Caco-2 (cell line): ENCODE measurements around the gene TEX13C. TPM values are rescaled to one million over a fixed set of nuclear protein-coding genes. Genes with fewer than 3 reads are reported as not detected.

ENCODE experiments used
- Bru-seq: library from RNA; stranded (reverse); fragments of 400-500 nt; gene quantifications from one replicate; lab custom pipeline; 2021; lab: Mats Ljungman, UMichigan
- BruChase-seq, 2 experiments: library from RNA; stranded (reverse); fragments of 400-500 nt; gene quantifications; one replicate each; lab custom pipeline; 2021; lab: Mats Ljungman, UMichigan
- BruUV-seq: library from RNA; stranded (reverse); fragments of 400-500 nt; replicated peaks from 2 replicates; lab custom pipeline; 2021; lab: Mats Ljungman, UMichigan
- CTCF ChIA-PET: fragments of 300-600 bp; sonication (Branson Sonifier 250); formaldehyde crosslinking; loops from one replicate; lab custom pipeline; 2022; ENCODE audit warnings: antibody characterized with exemption; lab: Charles Lee
- POLR2A ChIA-PET: fragments of 300-600 bp; sonication (Branson Sonifier 250); formaldehyde crosslinking; loops from one replicate; lab custom pipeline; 2022; ENCODE audit warnings: antibody characterized with exemption; lab: Charles Lee
- DNase-seq, 2 experiments: peaks; one replicate each; pipeline versions ENCODE4 v3.0.0 to v3.0.0-alpha.2; 2020 to 2022
- H3K27me3 ChIP-seq: replicated peaks from 2 replicates; pipeline ENCODE4 v1.6.0; 2011; ENCODE audit warnings: low read length; ENCODE audit not compliant: control insufficient read depth, insufficient read depth
- H3K36me3 ChIP-seq: 2 replicates; pipeline ENCODE4 v1.5.1; 2011; ENCODE audit warnings: low read length; ENCODE audit not compliant: control insufficient read depth, insufficient read depth
- H3K4me1 ChIP-seq: fragments of 250-450 bp; sonication (Bioruptor Pico); 2 replicates; pipeline ENCODE4 v1.5.1; 2020; ENCODE audit warnings: mild to moderate bottlenecking
- H3K4me3 ChIP-seq: 2 replicates; pipeline ENCODE4 v1.5.1; 2011; ENCODE audit warnings: low read depth, mild to moderate bottlenecking, control low read depth, low read length
- H3K9me3 ChIP-seq: fragments of 250-450 bp; sonication (Bioruptor Pico); 2 replicates; pipeline ENCODE4 v1.5.1; 2020; ENCODE audit warnings: mild to moderate bottlenecking, moderate library complexity
- H3K27ac Mint-ChIP-seq: one replicate; pipeline ENCODE4 v1.8.0; 2022; ENCODE audit warnings: mixed read lengths; ENCODE audit not compliant: unreplicated experiment
- H3K27me3 Mint-ChIP-seq: one replicate; pipeline ENCODE4 v1.8.0; 2022; ENCODE audit warnings: mixed read lengths; ENCODE audit not compliant: insufficient read depth, unreplicated experiment
- H3K36me3 Mint-ChIP-seq: one replicate; pipeline ENCODE4 v1.8.0; 2022; ENCODE audit warnings: mild to moderate bottlenecking, mixed read lengths; ENCODE audit not compliant: insufficient read depth, unreplicated experiment
- H3K4me1 Mint-ChIP-seq: one replicate; pipeline ENCODE4 v1.8.0; 2022; ENCODE audit warnings: low read depth, mixed read lengths; ENCODE audit not compliant: unreplicated experiment
- H3K4me3 Mint-ChIP-seq: one replicate; pipeline ENCODE4 v1.8.0; 2022; ENCODE audit warnings: mild to moderate bottlenecking, moderate library complexity, mixed read lengths; ENCODE audit not compliant: unreplicated experiment
- H3K9me3 Mint-ChIP-seq: one replicate; pipeline ENCODE4 v1.8.0; 2022; ENCODE audit warnings: mixed read lengths; ENCODE audit not compliant: unreplicated experiment
- intact Hi-C: fragments of 100-400 bp; cut with micrococcal nuclease; formaldehyde crosslinking; loops from one replicate; pipeline ENCODE4 v1.10.0; 2022; ENCODE audit not compliant: unreplicated experiment
- long read RNA-seq: library from polyadenylated mRNA; stranded (forward); transcript quantifications from one replicate; pipeline ENCODE4 v2.0.0, GENCODE V29; 2022
- total RNA-seq: library from RNA; stranded (reverse); gene quantifications from 2 replicates; pipeline ENCODE4 v1.2.3, GENCODE V29; 2022
- TF ChIP-seq, protein P1 (sequence below), 2 experiments: fragments of 200-600 bp in 1 of 2; IDR thresholded peaks; 1 replicate in 1 of 2; 2 replicates in 1 of 2; pipeline versions ENCODE4 v1.5.1 to v1.8.0; 2011 to 2022; ENCODE audit warnings: antibody characterized with exemption in 1 of 2, control low read depth in 1 of 2, inconsistent platforms in 1 of 2, low read depth in 1 of 2, low read length in 1 of 2, mild to moderate bottlenecking in 1 of 2, moderate library complexity in 1 of 2; ENCODE audit not compliant: insufficient read depth in 1 of 2, severe bottlenecking in 1 of 2, unreplicated experiment in 1 of 2

Gene TEX13C
- total RNA-seq = not detected in 2 replicates
- not detected for Bru-seq, nascent RNA
- not detected for BruChase-seq, experiment 1, labeled RNA remaining after a 2-hour chase
- BruChase-seq, experiment 2, labeled RNA remaining after a 6-hour chase = not detected
- long read RNA-seq = 0 reads

DNA sequence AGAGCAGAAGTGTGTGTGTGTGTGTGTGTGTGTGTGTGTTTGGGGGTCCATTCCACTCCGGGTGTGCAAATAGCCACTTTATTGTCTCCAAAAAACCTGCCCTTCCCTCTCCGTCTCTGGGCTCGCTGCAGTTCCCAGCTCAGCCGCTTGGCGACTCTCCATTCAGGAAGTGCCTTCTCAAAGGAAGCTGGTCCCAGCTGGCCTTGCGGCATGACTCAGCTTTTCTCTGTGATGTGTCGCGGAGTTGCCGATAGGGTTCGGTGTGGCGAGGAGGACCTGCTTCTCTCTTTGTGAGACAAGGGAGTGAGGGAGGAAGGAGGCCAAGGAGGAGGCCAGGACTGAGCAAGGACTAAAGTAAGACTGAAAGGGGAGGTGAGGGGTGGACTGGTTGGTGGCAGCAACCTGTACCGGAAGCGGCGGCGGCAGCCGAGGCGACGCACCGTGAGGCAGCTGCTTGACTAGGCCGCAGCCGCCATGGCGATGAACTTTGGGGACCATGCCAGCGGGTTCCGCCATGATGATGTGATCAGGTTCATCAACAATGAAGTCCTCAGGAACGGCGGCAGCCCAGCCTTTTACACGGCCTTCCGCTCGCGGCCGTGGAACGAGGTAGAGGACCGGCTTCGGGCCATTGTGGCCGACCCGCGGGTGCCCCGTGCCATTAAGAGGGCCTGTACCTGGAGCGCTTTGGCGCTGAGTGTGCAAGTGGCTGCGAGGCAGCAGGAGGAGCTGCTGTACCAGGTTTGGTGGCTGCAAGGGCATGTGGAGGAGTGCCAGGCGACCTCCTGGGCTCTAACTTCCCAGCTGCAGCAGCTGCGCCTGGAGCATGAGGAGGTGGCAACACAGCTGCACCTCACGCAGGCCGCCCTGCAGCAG is at the start of gene TEX13C:
TSS of gene TEX13C (plus strand) at position 226 of the 876 bp plus-strand sequence. CDS start at position 475, 249 bp downstream.
- TF ChIP-seq, protein P1, sequence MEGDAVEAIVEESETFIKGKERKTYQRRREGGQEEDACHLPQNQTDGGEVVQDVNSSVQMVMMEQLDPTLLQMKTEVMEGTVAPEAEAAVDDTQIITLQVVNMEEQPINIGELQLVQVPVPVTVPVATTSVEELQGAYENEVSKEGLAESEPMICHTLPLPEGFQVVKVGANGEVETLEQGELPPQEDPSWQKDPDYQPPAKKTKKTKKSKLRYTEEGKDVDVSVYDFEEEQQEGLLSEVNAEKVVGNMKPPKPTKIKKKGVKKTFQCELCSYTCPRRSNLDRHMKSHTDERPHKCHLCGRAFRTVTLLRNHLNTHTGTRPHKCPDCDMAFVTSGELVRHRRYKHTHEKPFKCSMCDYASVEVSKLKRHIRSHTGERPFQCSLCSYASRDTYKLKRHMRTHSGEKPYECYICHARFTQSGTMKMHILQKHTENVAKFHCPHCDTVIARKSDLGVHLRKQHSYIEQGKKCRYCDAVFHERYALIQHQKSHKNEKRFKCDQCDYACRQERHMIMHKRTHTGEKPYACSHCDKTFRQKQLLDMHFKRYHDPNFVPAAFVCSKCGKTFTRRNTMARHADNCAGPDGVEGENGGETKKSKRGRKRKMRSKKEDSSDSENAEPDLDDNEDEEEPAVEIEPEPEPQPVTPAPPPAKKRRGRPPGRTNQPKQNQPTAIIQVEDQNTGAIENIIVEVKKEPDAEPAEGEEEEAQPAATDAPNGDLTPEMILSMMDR (IDR thresholded peaks at IDR 0.05; ENCODE audit: insufficient read depth in 1 of 2, low read depth in 1 of 2, low read length in 1 of 2, severe bottlenecking in 1 of 2, unreplicated experiment in 1 of 2) = no peak
- Mint-ChIP-seq H3K27ac (no peak within 1 kb of the TSS), H3K27me3 (no peaks in the 10 kb centered on the region), H3K4me3 (no peak within 1 kb of the TSS), H3K9me3 (no peaks in the 10 kb centered on the region), H3K36me3 (no peaks in the 10 kb centered on the region), H3K4me1 (no peaks in the 10 kb centered on the region)
- Histone ChIP-seq H3K4me1 (no peaks in the 10 kb centered on the region), H3K4me3 (no peak within 1 kb of the TSS), H3K9me3 (no peaks in the 10 kb centered on the region), H3K36me3 (no peaks in the 10 kb centered on the region), H3K27me3 (no peaks in the 10 kb centered on the region)
- ChIA-PET POLR2A (no interaction called here), CTCF (no interaction called here)
- intact Hi-C loops = no loop called here
- no TSS peak for BruUV-seq
- no peak for DNase-seq

DNA sequence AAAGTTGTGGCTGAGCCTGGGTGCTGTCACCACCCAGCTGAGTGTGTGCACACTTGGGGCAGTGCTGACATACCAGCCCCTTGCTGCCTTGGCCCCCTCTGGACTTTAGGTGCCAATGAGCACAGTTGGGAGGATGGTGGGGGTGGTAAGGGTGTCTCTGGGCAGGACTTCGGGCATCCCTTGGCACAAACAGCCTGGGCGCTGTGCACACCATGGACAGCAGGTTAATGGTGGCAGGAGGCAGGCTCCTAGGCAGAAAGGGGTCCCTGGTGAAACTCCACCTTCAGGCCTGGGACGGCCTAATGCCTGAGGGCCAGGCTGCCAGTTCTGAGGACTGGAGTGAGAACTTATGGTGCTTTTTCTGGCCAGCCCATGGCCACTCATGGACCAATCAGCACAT is 32.4 kb upstream of the TEX13C start:
- no peak overlapping the region for H3K4me3 ChIP-seq
- no peaks in the 10 kb centered on the region for H3K9me3 ChIP-seq
- no peaks in the 10 kb centered on the region for H3K36me3 ChIP-seq
- no TSS peak for BruUV-seq
- no peak overlapping the region for H3K4me3 Mint-ChIP-seq
- TF ChIP-seq, protein P1 (IDR thresholded peaks at IDR 0.05; ENCODE audit: insufficient read depth in 1 of 2, low read depth in 1 of 2, low read length in 1 of 2, severe bottlenecking in 1 of 2, unreplicated experiment in 1 of 2) = no peak
- no peaks in the 10 kb centered on the region for H3K27me3 ChIP-seq
- intact Hi-C loops = no loop called here
- no peak overlapping the region for H3K27ac Mint-ChIP-seq
- no peaks in the 10 kb centered on the region for H3K27me3 Mint-ChIP-seq
- ChIA-PET POLR2A (no interaction called here), CTCF (no interaction called here)
- no peaks in the 10 kb centered on the region for H3K4me1 Mint-ChIP-seq
- H3K9me3 Mint-ChIP-seq = no peaks in the 10 kb centered on the region
- H3K36me3 Mint-ChIP-seq = no peaks in the 10 kb centered on the region
- no peaks in the 10 kb centered on the region for H3K4me1 ChIP-seq
- DNase-seq = no peak

DNA sequence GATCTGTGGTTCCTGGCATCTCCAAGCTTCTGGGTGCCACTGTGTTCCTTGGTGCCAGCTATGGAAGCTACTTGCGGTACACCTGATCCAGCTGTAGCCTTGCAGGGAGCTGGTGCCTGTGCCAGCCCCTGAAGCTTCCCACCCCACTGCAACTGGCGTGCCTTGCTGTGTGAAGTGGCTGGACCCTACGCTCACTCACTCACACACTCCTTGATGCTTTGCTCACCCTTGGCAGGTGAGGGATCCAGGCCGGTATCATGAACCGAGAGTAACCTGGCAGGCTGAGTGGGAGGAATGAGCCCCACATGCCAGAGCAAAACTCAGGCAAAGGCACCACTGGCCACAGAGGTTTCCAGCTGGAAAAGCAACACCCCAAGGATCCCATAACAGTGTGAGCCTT is 31.3 kb upstream of the TEX13C start:
- H3K4me3 ChIP-seq = no peak overlapping the region
- Mint-ChIP-seq H3K36me3 (no peaks in the 10 kb centered on the region), H3K4me1 (no peaks in the 10 kb centered on the region), H3K9me3 (no peaks in the 10 kb centered on the region), H3K4me3 (no peak overlapping the region), H3K27ac (no peak overlapping the region), H3K27me3 (no peaks in the 10 kb centered on the region)
- H3K27me3 ChIP-seq = no peaks in the 10 kb centered on the region
- intact Hi-C loops = no loop called here
- BruUV-seq = no TSS peak
- H3K4me1 ChIP-seq = no peaks in the 10 kb centered on the region
- no peak for DNase-seq
- ChIA-PET CTCF (no interaction called here), POLR2A (no interaction called here)
- no peaks in the 10 kb centered on the region for H3K9me3 ChIP-seq
- H3K36me3 ChIP-seq = no peaks in the 10 kb centered on the region
- TF ChIP-seq, protein P1 (IDR thresholded peaks at IDR 0.05; ENCODE audit: insufficient read depth in 1 of 2, low read depth in 1 of 2, low read length in 1 of 2, severe bottlenecking in 1 of 2, unreplicated experiment in 1 of 2) = no peak
